AG04450 (cell line): ENCODE data around the gene AMELX. TPM values are rescaled to one million over a fixed set of nuclear protein-coding genes. Genes with fewer than 3 reads are reported as not detected.

Experiments
- CTCF ChIA-PET: fragments of 300-600, 350-600 bp; formaldehyde crosslinking; extraction: SDS; loops from one replicate; lab custom pipeline; 2022; ENCODE audit warnings: antibody characterized with exemption, inconsistent platforms; lab: Charles Lee
- POLR2A ChIA-PET: fragments of 350-600 bp; formaldehyde crosslinking; extraction: SDS; loops from one replicate; lab custom pipeline; 2021; ENCODE audit warnings: antibody characterized with exemption, inconsistent platforms; lab: Yijun Ruan, JAX
- DNase-seq: peaks from one replicate; pipeline ENCODE4 v3.0.0-alpha.2; 2011; ENCODE audit warnings: low read depth, low spot score
- H3K27ac ChIP-seq: one replicate; pipeline ENCODE4 v1.5.1; 2012; ENCODE audit warnings: low read depth, low read length, control low read depth
- H3K27me3 ChIP-seq: one replicate; pipeline ENCODE4 v1.6.0; 2012; ENCODE audit warnings: low read length; ENCODE audit not compliant: control insufficient read depth, insufficient read depth
- H3K4me3 ChIP-seq: 2 replicates; pipeline ENCODE4 v1.5.1; 2011; ENCODE audit warnings: mild to moderate bottlenecking, low read depth, low read length, control low read depth
- H3K9me3 ChIP-seq: 2 replicates; pipeline ENCODE4 v1.5.1; 2012; ENCODE audit warnings: low read length; ENCODE audit not compliant: control insufficient read depth, insufficient read depth
- CTCF ChIP-seq: IDR thresholded peaks from 2 replicates; pipeline ENCODE4 v1.5.1; 2011; ENCODE audit warnings: low read depth, low read length, control low read depth, inconsistent platforms
- polyA plus RNA-seq: library from polyadenylated mRNA; depleted of rRNA; stranded (reverse); fragments of >200 nt; gene quantifications from 2 replicates; pipeline ENCODE4 v1.2.3, GENCODE V29; 2011

The AMELX gene
- polyA plus RNA-seq, 1 experiment, result not detected

- TF ChIP-seq CTCF, result no peak
- Histone ChIP-seq H3K4me3 (no peak overlapping the region), H3K27me3 (no peaks in the 10 kb centered on the region), H3K27ac (no peak overlapping the region), H3K9me3 (no peaks in the 10 kb centered on the region; the same call in 1 of the 2 replicates)
- ChIA-PET CTCF (no interaction called here), POLR2A (no interaction called here)
- no peak for DNase-seq
Observed at GRCh38 chrX:11296051-11296450, 2.8 kb downstream of the AMELX start.

DNA sequence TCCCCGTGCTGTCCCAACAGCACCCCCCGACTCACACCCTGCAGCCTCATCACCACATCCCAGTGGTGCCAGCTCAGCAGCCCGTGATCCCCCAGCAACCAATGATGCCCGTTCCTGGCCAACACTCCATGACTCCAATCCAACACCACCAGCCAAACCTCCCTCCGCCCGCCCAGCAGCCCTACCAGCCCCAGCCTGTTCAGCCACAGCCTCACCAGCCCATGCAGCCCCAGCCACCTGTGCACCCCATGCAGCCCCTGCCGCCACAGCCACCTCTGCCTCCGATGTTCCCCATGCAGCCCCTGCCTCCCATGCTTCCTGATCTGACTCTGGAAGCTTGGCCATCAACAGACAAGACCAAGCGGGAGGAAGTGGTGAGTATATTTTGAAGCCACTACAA is 5.4 kb downstream of the AMELX start:
- no peak overlapping the region for H3K27ac ChIP-seq
- DNase-seq, result no peak
- no peaks in the 10 kb centered on the region for H3K27me3 ChIP-seq
- no peak for TF ChIP-seq CTCF
- ChIA-PET POLR2A (no interaction called here), CTCF (no interaction called here)
- H3K4me3 ChIP-seq, result no peak overlapping the region
- H3K9me3 ChIP-seq, result no peaks in the 10 kb centered on the region; the same call in 1 of the 2 replicates

DNA sequence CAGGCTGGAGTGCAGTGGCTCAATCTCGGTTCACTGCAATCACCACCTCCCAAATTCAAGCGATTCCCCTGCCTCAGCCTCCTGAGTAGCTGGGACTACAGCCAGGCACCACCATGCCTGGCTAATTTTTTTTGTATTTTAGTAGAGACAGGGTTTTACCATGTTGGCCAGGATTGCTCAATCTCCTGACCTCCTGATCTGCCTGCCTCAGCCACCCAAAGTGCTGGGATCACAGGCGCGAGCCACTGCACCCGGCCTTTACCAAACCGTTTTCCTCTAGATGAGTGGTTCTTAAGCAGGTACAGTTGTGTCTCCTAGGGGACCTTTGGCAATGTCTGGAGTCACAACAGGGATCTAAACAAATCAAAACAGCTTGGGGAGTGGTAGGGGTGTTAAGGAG is 11.6 kb downstream of the AMELX start:
- Histone ChIP-seq H3K27me3 (no peaks in the 10 kb centered on the region), H3K9me3 (no peaks in the 10 kb centered on the region), H3K4me3 (no peak overlapping the region), H3K27ac (no peak overlapping the region)
- ChIA-PET POLR2A (no interaction called here), CTCF (no interaction called here)
- no peak for TF ChIP-seq CTCF
- no peak for DNase-seq

GRCh38 chrX:11305641-11306040 is 12.4 kb downstream of the AMELX start:
- TF ChIP-seq CTCF, result no peak
- Histone ChIP-seq H3K9me3 (no peaks in the 10 kb centered on the region), H3K27me3 (no peaks in the 10 kb centered on the region), H3K27ac (no peak overlapping the region), H3K4me3 (no peak overlapping the region)
- POLR2A ChIA-PET, result no interaction called here
- CTCF ChIA-PET, result no interaction called here
- no peak for DNase-seq

GRCh38 chrX:11309220-11309619 is 16.0 kb downstream of the AMELX start:
- TF ChIP-seq CTCF, result no peak
- H3K9me3 ChIP-seq, result no peaks in the 10 kb centered on the region
- ChIA-PET POLR2A (no interaction called here), CTCF (no interaction called here)
- no peak for DNase-seq
- H3K4me3 ChIP-seq, result no peak overlapping the region
- no peaks in the 10 kb centered on the region for H3K27me3 ChIP-seq
- peak overlapping the region; percentile 11 for H3K27ac ChIP-seq
